Measurements from ENCODE around the gene DUSP12.
"Not testable (repeated sequence)": the region's sequence is repeated elsewhere in the genome, so short reads cannot be mapped to it uniquely, and the experiment has no call there.

DUSP12 gene

DNA sequence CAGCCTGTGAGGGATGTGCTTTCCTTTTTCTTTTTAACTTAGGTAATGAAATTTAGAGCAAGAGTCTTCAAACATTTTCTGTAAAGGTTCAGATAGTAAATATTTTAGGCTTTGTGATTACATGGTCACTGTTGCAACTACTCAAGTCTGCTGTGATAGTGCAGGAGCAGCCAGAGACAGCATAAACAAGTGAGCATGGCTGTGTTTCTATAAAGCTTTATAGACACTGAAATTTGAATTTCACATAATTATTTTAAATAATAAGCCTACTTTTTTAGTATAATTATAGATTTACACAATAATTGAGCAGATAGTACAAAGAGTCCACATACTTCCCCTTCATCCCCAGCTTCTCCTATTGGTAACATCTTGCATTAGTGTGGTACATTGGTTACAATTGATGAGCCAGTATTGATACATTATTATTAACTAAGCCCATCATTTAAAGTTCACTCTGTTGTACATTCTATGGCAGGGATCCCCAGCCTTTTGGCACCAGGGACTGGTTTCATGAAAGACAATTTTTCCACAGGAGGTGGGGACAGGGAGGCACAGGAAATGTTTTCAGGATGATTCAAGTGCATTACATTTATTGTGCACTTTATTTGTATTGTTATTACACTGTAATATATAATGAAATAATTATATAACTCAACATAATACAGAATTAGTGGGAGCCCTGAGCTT lies 19.5 kb downstream of the DUSP12 start:
- no peak for DNase-seq (ENCODE audit: low read depth in 2 of 2, low spot score in 1 of 2)

DNA sequence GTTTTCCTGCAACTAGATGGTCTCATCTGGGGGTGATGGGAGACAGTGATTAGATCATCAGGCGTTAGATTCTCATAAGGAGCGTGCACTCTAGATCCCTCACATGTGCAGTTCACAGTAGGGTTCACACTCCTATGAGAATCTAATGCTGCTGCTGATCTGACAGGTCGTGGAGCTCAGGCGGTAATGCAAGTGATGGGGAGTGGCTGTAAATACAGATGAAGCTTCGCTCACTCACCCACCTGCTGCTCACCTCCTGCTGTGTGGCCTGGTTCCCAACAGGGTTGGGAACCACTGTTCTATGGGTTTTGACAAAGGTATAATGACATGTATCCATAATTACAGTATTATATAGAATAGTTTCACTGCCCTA lies 20.1 kb downstream of the DUSP12 start:
- not testable (repeated sequence) for DNase-seq (ENCODE audit: low read depth in 2 of 2, low spot score in 1 of 2)

DNA sequence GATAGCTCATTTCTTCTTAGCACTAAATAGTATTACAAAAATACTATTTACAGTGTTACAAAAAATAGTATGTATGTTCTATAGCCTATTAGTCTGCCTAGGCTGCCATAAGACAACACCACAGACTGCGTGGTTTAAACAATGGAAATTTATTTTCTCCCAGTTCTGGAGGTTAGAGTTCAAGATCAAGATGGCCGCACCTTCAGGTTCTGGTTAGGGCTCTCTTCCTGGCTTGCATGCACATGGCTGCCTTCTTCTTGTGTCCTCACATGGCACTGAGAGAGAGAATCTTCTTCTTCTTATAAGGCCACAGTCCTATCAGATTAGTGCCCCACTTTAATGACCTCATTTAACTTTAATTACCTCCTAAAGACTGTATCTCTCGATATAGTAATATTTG lies 20.7 kb downstream of the DUSP12 start:
- DNase-seq (ENCODE audit: low read depth in 2 of 2, low spot score in 1 of 2), result no peak

DNA sequence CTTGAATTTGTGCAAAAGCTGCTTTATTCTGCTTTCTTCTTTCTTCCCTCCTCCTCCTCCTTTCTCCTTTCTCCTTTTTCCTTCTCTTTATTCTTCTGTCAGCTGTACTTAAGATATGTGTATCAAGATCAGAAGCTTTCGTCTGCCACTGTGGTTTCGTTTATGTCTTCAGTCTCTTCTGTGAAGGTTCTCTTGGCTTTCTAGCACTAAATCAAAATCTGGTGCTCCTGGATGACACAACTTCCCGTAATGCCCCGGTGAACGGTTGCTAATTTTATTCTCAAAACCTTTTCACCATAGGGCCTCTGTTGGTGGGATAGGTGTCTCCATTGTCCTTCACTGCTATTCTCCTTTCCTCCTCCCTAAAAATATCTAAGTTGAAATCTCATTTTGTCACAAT lies 21.6 kb downstream of the DUSP12 start:
- no peak for DNase-seq (ENCODE audit: low read depth in 2 of 2, low spot score in 1 of 2)

DNA sequence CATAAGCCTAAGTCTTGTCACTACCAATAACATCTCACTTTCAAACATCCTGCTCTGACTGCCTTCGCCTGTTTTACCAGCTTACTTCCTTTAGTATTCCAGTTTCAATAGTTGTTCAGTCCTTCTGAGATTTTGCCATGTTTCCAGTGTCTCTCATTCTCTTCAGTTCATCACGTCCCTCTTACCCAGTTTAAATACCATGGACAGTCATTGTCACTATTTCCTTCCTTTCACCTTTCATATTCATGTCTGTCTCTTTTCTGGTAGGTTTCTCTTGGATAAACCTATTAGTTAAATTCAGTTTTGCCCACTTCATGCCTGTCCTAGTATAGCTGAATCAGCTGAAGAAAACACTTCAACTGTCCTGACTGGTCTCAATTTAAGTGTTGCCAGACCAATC lies 22.4 kb downstream of the DUSP12 start:
- no peak for DNase-seq (ENCODE audit: low read depth in 2 of 2, low spot score in 1 of 2)

DNA sequence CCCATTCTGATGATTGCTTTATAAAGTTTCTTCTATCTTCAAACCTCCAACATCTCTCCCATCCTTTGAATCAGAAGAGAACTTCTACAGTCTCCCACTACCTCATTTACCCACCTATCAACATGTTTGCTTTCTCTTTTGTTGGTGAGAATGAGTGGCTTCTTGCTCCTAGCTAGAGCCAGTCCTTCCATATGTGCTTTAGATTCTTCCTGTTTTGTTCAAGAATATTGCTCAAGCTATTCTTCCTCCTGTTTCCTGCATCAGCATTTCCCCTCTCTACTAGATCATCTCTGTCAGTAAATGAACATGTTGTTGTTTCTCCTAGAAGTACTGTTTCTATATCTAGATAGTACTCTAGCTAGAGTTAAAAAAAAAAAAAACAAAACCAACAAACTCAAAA lies 22.8 kb downstream of the DUSP12 start:
- no peak for DNase-seq (ENCODE audit: low read depth in 2 of 2, low spot score in 1 of 2)

DNA sequence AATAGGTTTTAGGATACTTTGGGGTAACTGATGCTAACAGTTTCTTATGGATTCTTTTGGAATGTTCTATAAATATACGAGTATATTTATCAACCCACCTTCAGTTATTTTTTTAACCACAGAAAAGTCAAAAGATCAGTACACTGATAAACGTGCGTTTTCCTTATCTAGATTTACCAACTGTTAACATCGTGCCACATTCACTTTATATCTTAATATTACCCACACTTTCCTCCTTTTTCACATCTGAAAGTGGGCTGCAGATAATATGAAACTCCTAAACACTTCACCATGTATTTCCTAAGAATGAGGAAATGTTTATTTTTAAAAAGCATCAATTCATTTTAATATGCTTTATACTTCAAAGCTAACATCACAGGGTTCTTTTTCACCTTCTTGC lies 24.2 kb downstream of the DUSP12 start:
- DNase-seq (ENCODE audit: low read depth in 2 of 2, low spot score in 1 of 2), result no peak

DNA sequence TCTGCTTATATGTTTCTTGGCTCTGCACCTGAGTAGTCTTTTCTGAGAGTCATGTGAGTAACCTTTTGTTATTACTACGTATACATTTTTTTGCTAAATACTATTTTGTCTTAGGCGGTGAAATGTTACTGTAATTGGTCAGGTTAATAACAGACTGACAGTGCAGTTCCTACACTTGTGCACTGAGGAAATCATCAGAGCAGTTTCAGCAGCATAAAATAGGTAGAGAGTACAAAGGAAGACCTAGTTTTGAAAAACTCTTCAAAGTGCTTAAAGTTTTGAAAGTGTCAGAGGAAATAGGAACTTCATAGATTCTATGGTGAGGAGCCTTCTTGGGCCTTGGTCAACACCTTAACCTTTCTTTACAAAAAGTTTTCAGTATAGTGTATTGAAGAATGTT lies 27.7 kb downstream of the DUSP12 start:
- no peak for DNase-seq (ENCODE audit: low read depth in 2 of 2, low spot score in 1 of 2)

DNA sequence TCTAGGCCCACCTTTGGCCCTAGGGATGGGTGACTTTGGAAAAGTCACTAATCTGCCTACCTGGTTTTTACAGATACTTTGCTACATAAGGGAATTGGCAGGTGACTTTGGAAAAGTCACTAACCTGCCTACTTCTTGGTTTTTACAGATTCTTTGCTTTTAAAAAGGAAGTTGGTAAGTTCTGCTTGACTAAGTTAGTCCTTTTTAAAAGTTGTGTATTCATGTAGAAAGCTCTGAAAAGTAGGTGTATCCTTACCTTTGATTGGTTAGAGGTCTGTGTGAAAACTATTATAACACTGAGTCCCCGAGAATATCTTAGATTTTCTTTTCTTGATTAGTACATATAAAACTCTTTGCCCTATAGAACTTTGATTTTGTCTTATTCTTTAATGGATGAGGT lies 28.9 kb downstream of the DUSP12 start:
- DNase-seq (ENCODE audit: low read depth in 2 of 2, low spot score in 1 of 2), result no peak

DNA sequence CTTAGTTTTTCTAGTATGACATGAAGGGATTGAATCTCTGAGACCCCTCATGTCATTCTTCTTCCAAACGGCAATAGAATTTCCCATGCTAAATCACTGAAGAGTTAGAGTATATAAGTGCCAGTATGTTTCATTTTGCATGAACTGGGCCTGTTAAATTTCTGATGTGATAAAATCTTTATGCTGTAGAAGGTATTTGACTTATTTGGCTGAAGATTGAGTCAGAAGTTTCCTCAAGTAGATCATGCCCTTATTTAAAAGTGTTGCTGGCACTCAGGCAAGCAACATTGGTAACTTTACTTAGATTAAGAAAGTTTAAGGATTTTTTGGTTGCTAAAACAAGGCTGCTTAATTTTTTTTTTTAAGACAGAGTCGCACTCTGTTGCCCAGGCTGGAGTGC lies 29.8 kb downstream of the DUSP12 start:
- no peak for DNase-seq (ENCODE audit: low read depth in 2 of 2, low spot score in 1 of 2)

DNA sequence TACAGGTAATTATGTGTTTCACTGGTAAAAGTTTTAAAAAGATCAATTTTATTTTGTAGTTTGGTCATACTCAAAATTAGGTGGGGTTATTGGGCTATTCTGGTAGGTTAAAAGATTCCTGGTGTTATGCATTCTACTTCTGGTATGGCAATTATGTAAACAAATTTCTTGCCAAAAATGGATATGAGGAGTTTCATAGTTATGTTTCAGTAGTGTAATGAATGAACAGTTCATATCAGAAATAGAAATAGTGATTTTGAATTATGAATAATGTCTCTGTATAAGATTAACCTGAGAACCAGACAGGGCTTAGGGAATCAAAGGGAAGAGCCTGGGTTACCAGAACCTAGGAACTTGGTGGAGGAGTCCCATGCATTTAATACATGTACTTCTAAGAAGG lies 32.4 kb downstream of the DUSP12 start:
- DNase-seq (ENCODE audit: low read depth in 2 of 2, low spot score in 1 of 2), result no peak

DNA sequence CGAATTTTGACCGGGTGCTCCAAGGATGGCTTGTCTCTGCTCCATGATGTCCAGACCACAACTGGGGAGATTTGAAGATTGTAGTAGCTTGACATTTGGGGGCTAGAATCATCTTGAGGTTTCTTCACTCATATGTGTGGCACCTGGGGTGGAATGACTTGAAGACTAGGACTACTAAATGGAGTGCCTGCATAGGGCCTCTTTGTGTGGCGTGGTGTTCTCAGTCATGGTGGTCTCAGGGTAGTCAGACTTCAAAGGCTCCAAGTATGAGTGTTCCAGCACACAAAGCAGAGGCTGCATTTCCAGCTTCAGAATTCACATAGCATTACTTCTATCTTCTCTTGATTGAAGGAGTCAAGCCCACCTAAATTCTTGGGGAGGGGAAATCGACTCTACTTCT lies 33.3 kb downstream of the DUSP12 start:
- DNase-seq (ENCODE audit: low read depth in 2 of 2, low spot score in 1 of 2), result no peak

DNA sequence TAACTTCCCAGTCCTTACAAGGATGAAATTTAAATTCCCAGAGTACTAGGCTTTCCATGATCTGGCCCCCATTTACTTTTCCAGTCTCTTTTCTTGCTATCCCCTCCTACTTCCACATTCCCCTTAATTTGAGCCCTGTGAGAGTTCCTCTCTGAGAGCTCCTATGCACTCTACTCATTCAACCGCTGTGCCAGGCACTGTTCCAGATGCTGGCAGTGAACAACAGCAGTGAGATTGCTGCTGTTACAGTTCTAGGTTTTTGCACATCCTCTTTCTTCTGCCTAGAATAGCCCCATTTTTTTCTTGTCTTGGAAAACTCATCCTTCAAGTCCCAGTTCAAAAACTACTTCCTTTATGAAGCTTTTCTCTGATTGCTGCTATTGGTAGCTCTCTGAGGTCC lies 35.4 kb downstream of the DUSP12 start:
- DNase-seq (ENCODE audit: low read depth in 2 of 2, low spot score in 1 of 2), result no peak

DNA sequence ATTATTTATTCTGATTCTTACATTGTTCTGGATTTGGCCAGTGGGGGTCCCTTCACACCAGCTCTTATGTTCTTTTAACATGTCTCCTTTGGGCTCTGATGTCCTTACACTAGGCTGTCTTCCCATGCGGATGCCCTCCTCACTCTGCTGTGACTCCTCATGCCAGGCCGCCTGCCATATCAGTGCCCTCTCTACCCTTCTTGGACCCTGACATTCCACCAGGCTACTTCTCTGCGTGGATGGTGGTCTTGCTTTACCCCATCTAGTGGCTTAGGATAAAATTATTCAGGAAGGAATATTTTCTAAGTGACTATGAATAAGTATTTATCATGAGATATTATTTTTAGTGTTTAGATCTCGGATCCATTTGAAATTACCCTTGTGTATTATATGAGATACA lies 37.8 kb downstream of the DUSP12 start:
- DNase-seq (ENCODE audit: low read depth in 2 of 2, low spot score in 1 of 2), result no peak

DNA sequence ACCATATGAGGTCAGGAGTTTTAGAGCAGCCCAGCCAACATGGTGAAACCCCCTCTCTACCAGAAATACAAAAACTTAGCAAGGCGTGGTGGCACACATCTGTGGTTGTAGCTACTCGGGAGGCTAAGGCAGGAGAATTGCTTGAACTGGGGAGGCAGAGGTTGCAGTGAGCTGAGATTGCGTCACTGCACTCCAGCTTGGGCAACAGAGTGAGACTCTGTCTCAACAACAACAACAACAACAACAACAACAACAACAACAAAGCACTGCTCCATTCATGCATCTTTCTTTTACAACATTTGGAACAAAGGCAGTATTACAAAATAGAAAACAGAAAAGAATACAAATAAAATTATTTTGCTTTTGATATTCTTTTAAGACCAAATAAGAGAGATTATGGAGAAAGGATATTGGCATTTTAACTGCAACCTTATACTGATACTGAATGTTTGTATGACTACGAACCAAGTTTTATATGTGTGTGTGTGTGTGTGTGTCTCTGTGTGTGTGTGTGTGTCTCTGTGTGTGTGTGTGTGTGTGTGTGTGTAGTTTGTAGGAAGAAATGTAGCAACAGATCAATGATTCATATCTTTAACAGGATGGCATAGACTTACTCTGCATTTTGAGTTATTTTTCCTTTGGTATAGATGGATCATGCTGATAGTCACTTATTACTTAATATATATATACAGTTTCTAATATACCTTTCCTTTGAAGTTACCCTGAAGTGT lies 41.2 kb downstream of the DUSP12 start:
- no peak for DNase-seq (ENCODE audit: low read depth in 2 of 2, low spot score in 1 of 2)

DNA sequence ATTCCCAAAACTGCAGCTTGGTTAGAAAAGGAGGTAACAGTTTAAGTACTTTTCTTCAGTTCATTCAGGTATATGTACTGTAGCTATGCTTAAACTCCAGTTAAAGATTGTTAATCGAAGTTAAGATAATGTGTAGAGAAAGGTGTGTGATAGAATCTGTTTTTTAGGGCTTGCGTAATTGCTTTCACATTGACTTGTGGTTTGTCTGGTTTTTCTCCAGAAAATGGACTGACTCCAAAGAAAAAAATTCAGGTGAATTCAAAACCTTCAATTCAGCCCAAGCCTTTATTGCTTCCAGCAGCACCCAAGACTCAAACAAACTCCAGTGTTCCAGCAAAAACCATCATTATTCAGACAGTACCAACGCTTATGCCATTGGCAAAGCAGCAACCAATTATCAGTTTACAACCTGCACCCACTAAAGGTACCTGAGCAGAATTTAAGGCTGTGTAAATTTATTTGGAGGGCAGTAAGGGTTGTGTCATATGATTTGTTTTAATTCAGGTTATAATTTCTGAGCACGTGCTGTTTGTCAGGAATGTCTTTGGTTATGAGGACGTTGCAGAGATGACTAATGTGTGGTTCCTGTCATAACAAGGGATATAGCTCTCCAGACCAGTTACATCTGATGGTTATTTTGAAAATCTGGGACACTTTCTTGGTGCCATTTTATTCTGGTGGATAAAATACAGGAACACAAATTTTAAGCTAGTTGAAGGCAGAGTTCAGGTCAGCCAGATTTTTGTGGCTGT lies 42.5 kb downstream of the DUSP12 start:
- DNase-seq (ENCODE audit: low read depth in 2 of 2, low spot score in 1 of 2), result no peak

DNA sequence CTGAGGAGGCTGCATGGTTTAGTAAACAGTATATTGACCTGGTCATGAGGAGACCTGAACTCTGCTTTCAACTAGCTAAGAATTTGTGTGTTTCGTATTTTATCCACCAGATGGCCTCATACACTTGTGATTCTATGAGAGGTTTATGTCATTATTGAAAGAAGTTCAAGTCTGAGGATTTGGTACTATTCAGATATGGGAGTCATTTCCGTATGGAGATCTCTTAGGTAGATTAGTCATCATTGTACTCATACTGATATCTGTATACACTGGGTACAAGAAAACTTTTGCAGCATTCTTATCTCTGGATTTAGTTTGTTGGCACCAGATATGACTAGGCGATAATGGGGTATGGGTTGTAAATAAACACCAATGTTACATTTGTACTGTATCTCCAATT lies 43.2 kb downstream of the DUSP12 start:
- DNase-seq (ENCODE audit: low read depth in 2 of 2, low spot score in 1 of 2), result no peak

DNA sequence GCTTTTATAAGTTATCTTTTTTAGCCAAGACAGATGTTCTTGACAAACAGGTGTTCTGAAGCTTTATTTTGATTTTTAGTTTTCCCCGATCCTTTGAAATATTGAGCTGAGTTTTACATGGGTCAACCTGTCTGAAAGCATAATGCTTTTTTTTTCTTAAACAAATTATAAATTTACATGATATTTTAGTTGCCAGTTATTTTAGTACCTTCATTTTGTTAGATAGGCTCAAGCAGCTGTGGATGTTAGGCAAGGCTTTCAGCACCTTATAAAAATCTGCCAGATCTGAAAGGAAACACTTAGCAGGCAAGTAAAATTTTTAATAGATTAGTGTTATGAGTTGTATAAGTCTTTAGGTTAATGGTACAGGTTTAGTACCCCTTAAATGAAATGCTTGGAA lies 50.2 kb downstream of the DUSP12 start:
- no peak for DNase-seq (ENCODE audit: low read depth in 2 of 2, low spot score in 1 of 2)

DNA sequence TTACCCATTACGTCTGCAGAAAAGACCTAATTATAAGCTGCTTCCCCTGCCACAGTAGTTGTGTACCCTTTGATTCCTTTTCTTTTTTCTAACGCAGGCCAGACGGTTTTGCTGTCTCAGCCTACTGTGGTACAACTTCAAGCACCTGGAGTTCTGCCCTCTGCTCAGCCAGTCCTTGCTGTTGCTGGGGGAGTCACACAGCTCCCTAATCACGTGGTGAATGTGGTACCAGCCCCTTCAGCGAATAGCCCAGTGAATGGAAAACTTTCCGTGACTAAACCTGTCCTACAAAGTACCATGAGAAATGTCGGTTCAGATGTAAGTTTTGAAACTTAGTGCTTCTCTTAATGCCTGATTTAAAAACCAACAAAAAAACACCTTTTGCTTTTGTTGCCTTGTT lies 52.4 kb downstream of the DUSP12 start:
- DNase-seq (ENCODE audit: low read depth in 2 of 2, low spot score in 1 of 2), result no peak

DNA sequence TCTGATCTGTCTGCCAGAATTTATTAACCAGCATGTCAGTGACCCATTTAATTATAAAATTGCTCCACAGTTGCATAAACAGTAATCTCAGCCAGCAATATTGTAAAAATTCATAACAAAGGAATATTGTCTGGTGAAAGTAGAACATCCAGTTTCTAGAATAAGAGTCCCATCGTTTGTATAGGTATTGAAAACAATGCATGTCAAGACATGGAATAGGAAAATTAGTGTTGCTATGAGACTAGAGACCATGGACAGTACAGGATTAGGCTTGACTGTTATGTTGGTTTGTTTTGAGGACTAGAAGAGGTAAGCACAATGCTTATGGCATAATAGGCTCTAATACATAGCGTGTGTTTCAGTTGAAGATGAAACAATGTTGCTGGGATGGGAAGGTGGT lies 53.6 kb downstream of the DUSP12 start:
- no peak for DNase-seq (ENCODE audit: low read depth in 2 of 2, low spot score in 1 of 2)

DNA sequence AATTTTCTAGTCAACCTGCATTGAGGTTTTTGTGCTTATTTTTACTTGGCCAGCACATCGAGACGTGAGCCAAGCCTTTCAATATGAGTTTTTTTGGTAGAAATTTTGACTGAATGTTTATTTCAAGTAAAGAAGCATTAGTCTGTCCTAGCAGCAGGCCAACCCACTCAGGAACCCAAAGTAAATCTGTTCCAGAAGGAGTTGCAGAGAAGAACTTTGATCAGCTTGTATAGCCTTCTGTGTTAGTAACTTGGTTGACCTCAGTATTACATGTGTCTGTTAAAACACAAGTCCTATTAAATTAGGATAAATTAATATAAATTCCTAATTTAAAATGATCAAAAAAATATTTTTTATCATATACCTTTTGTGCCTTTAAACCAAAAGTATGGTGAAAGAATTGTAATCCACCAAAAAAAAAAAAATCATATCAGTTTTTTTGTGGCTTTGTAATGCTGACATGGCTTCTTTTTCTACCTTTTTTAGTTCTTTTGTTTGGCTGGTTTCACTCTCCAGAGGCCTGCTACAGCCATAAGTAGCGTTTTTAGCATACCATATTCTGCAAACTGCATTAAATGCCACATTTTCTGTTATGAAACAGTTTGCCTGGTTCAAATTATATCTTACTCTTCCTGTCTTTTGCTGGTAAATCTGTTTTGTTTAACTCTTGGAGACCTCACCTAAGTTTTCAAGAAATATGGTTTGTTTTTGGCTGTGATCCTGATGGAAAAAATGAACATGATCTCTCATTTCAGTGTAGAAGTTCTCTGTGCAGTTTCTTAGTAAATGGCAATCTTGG lies 56.0 kb downstream of the DUSP12 start:
- DNase-seq (ENCODE audit: low read depth in 2 of 2, low spot score in 1 of 2), result no peak
